Stimulated activated CD4-positive, alpha-beta T cell treated with anti-CD3 and anti-CD28 coated beads, Interleukin-1b, Interleukin-23, amount 100 ng/mL, for 24 hours (primary cell): ENCODE results near the gene TAS2R41.
"Not testable (repeated sequence)": the region's sequence is repeated elsewhere in the genome, so short reads cannot be mapped to it uniquely, and the experiment has no call there.

Experiments
- DNase-seq, 4 experiments: peaks; one replicate each; pipeline ENCODE4 v3.0.0-alpha.2; 2020; ENCODE audit warnings: low read depth in 4 of 4, low spot score in 1 of 4

TAS2R41 gene

DNA sequence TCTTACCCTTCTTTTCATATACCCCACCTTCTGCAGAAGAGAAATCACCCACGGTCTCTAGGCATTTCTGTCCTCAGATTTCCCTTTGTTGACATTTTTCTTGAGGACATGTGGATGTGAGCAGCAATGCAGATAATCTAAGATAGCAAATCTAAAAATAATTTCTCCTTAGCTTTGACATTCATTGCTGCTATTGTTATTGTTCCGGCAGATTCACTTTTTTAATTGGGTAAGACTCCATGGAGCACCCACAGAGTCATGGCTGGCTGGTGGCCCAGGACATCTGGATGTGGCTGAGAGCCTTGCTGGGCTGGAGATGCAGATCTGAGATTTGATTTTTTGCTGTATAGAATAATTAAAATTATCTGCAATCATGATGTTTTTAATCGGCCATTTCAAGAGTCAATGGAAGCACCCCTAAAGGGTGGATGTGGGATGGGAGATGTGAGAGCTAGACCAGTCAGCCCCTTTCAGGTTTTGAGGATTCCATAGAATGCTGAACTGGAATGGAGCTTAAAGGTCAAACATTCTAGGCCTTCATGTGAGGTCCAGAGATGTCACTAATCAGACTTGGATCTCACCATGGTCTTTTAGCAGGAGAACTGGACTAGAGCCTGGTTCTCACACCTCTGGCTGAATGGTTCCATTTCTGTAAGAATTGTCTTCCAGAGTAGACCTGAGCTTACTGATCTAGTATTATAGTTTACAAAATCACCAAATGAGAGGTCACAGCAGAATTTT, 37.5 kb downstream of the TAS2R41 start:
- DNase-seq, result no peak

DNA sequence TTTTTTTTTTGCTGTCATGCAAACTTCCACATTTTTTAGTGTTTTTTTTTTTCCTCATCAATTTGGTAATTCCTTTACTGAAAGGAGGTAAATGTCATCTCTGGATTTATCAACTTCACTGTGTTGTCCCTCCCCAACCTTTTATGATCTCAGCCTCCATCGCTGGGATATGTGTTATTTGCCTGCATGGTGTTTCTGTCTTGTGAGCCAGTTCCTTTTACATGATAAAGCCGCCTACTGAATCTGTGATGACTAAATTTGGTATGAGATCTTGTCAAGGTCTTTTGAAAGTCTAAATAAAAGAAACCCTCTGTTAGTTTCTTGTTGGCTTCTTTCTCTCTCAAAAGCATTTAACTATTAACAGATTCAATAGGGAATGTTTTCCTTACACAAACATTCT, 39.3 kb downstream of the TAS2R41 start:
- no peak for DNase-seq

DNA sequence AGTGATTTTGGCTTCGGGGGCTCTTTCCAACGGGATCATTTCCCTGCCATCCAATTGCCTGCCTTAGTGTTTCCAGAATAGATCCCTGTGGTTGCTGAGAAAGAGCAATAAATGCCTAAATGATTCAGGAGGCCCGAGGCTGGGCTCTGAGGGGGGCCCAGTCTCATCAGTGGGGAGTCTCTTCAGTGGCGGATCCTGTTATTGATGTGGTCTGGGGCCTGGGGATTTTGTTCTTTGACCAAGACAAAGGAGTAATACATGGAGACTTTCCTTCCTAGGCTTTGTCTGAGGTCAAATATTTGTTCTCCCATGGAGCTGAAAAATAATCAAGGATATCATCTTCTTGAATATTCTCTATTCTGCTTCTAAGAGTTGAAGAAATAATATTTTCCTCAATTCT, 40.8 kb downstream of the TAS2R41 start:
- DNase-seq, result no peak

DNA sequence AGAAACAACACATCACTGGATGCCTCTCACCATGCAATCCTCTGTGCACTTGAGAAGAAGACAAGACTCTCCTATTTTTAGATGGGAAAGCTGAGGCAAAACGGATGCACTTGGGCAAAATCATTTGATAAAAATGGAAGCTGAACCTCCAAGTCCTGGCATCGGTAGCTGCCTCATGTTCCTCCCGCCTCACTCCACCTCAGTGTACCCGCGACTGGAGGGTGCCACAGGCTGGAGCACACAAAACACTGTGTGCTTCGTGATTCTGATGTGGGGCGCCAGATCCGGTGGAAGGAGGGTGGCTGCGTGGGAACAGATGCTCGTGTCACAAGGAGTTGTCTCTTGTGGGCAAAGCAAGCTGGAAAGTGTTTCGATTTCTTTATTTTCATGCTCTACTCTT, 41.3 kb downstream of the TAS2R41 start:
- DNase-seq, result no peak

- DNase-seq, result no peak
These were observed 41.9 kb downstream of the TAS2R41 start for GRCh38 chr7:143519411-143520131.

- DNase-seq, result not testable (repeated sequence)
These were observed 44.7 kb downstream of the TAS2R41 start for GRCh38 chr7:143522309-143522916.
